Inflammatory macrophage (primary cell): ENCODE data around the gene NECTIN2.
A peak's percentile ranks its signal among the peaks of the same experiment; 100 is the strongest.
"Not testable (repeated sequence)": the region's sequence is repeated elsewhere in the genome, so short reads cannot be mapped to it uniquely, and the experiment has no call there.

Experiments used
- DNase-seq, 2 donors: peaks; one replicate each; pipeline ENCODE4 v3.0.0-alpha.2; 2020 to 2022

NECTIN2 gene

DNA sequence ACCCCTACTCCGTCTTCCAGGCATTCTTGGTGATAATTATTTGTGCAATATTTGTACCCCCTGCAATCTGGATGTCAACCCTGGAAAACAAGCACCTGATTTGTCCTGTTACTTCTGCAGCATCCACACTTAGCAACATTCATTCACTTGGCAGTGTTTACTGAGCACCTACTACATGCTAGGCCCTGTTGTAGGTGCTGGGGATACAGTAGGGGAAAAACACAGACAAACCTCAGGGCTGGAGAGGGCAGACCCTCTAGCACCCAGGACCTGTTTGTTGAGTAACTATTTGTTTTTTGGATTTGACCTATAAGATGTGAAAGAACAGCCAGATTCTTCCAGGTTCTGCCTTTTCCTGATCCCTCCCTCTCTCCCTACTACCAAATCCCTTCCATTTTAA, 9.5 kb downstream of the NECTIN2 start:
- no peak for DNase-seq

DNA sequence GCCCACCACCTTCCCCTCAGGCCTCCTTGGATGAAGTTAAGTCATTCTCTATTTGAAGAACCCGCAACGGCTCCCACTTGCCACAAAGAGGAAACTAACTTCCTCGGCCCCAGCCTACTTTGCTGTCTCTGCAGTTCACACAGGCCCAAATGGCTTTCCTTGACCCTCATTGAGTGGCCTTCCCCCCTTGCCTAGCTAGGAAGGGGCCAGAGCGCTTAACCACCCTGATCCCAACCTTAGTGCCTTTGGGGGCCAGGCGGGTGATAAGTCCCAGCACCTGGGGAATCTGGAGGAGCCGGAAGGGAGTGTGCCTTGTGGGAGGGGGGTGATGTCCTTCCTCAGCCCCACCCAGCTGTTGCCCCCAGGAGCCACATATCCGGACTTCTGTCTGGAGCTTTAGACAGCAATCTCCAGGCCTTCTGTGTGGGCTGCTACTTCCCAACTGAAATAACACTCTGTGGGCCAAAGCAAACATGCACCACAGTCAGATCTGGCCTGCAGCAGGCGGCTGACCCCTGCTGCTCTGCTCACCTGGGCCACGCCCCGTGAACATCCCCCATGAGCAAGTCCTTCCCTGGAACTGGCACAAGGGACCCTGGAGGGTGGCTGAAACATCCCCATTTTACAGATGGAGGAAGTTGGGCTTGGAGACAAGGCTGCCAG, 10.5 kb downstream of the NECTIN2 start:
- peak; percentile 83 to 92 for DNase-seq

DNA sequence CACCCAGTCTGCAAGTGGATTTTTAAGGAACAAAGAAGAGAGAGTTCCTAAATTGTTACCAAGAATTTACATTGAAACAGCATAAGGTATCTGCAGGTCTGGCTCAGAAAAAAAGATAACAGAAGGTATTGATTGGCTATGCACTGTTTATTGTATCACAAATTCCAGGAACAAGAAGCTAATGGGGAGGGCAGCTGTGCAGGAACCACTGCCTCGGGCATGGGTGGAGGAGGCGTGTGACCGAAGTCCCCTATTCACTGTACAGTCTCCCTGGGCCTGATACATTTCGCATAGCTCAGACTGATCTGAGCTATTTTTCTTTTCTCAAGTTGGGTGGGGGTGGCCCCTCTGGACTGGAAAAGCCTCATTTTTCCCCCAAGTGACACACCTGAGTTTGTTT, 11.7 kb downstream of the NECTIN2 start:
- DNase-seq = peak; percentile 3 to 53

DNA sequence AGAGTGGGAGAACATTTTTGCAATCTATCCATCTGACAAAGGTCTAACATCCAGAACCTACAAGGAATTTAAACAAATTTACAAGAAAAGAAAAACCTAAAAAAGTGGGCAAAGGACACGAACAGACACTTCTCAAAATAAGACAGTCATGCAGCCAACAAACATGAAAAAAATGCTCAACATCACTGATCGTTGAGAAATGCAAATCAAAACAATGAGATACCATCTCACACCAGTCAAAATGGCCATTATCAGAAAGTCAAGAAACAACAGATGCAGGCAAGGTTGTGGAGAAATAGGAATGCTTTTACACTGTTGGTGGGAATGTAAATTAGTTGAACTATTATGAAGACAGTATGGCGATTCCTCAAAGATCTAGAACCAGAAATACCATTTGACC, 15.5 kb downstream of the NECTIN2 start:
- DNase-seq = not testable (repeated sequence)

DNA sequence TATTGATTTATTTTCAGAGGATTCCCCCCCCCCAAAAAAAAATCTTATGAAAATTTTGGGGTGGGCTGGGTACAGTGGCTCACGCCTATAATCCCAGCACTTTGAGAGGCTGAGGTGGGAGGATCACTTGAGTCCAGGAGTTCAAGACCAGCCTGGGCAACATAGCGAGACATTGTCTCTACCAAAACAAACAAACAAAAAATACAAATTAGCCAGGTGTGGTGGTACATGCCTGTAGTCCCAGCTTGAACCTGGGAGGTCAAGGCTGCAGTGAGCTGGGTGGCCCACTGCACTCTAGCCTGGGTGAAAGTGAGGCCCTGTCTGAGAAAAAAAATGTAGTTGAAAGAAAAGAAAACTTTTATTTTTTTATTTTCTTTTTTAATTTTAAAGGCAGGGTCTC, 17.9 kb downstream of the NECTIN2 start:
- no peak for DNase-seq

DNA sequence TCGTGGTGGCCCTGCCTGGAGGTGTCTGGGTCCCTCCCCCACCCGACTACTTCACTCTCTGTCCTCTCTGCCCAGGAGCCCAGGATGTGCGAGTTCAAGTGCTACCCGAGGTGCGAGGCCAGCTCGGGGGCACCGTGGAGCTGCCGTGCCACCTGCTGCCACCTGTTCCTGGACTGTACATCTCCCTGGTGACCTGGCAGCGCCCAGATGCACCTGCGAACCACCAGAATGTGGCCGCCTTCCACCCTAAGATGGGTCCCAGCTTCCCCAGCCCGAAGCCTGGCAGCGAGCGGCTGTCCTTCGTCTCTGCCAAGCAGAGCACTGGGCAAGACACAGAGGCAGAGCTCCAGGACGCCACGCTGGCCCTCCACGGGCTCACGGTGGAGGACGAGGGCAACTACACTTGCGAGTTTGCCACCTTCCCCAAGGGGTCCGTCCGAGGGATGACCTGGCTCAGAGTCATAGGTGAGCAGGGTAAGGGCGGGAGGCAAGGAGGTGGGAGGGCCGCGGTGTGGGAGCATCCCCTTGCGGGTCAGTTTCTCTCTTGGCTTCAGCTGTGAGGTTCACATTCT, 19.2 kb downstream of the NECTIN2 start:
- no peak for DNase-seq

DNA sequence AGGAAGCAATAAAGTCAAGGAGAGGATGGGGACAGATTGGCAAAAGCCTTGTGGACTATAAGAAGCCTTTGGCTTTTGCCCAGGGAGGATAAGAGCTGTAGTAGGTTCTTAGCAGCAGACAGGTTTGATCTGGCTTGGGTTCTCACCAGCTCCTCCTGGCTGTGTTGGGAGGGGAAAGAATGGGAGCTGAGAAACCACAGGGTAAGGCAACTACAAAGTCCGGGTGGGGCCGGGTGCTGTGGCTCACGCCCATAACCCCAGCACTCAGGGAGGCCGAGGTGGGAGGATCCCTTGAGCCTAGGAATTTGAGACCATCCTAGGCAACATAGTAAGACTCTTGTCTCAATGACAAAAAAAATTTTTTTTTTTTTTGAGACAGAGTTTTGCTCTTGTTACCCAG, 20.6 kb downstream of the NECTIN2 start:
- DNase-seq = no peak

DNA sequence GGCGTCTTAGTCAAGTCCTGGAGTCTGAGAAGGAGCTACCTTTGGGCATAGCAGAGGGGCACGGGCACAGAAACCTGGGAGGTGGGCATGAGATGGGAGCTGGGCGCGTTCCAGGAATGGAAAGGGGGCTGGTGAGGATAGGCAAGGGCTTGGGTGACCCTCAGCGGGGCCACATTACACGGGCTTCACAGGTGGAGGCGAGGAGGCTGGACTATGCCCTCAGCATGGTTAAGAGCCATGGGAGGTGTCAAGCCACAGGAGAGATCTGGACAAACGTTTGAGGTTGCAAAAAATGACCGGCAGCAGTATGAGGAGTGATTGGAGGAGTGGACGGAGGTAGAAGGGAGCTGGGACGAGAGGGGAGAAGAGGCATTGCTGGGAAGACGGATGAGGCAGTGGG, 21.5 kb downstream of the NECTIN2 start:
- DNase-seq = no peak

DNA sequence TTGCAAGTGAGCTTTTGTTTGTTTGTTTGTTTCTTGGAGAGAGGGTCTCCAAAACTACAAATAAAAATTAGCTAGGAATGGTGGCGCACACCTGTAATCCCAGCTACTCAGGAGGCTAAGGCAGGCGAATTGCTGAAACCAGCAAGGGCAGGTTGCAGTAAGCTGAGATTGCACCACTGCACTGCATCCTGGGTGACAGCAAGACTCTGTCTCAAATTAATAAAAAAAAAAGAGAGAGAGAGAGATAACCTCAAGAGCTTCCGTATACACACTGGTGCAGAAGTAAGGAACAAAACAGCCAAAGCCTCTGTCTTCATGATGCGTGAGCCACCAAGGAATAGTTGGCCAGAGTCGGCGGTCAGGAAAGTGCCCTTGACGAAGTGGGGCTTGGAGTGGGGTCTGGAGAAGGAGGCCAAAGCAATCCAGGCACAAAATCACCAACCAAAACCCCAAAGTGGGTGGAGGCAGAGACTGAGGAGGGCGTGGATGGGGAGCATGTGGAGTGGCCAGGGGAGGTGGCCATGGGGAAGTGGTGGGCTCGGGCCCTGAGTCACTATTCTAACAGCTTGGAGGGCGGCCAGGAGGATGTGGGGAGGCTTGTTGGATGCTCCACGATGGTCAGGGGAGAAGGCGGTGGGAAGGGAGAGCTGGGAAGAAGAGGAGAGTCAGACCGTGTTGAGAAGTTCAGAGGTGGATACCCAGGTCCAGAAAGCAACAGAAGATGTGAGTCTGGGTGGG, 23.8 kb downstream of the NECTIN2 start:
- peak; percentile 77 to 82 for DNase-seq

DNA sequence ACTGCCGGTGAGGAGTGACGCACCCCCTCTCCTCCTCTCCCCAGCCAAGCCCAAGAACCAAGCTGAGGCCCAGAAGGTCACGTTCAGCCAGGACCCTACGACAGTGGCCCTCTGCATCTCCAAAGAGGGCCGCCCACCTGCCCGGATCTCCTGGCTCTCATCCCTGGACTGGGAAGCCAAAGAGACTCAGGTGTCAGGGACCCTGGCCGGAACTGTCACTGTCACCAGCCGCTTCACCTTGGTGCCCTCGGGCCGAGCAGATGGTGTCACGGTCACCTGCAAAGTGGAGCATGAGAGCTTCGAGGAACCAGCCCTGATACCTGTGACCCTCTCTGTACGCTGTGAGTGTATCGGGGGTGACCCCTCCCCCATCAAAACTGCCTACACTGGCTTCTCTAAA, 25.7 kb downstream of the NECTIN2 start:
- DNase-seq = no peak

DNA sequence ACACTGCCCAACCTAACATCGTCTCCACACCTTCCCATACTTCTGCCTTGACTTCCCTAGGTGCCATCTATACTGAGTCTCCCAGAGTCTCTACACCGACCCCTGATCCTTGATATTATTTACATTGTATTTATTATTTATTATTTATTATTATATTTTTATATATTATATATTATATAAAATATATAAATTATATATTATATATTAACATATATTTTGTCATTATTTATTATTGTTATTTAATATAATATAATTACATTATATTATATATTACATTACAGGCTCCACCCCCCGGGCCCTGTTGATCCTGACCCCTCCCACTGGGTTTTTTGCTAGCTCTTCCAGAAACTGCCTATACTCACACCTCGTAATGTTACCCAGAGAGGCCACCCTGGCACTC, 26.6 kb downstream of the NECTIN2 start:
- no peak for DNase-seq

DNA sequence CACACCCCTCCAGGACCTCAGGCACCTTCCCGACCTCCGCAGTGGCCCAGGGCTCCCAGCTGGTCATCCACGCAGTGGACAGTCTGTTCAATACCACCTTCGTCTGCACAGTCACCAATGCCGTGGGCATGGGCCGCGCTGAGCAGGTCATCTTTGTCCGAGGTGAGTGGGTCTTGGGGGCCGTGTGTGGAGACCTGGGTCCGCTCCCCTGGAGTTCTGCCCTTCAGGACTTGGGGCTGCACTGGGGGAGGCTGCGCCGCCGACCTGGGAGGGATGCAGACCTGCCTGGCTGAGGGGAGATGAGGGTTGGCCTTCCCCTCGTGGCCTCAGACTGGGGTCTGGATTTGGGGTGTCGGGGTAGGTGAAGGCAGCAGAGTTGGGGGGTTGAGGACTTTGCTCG, 28.2 kb downstream of the NECTIN2 start:
- no peak for DNase-seq

DNA sequence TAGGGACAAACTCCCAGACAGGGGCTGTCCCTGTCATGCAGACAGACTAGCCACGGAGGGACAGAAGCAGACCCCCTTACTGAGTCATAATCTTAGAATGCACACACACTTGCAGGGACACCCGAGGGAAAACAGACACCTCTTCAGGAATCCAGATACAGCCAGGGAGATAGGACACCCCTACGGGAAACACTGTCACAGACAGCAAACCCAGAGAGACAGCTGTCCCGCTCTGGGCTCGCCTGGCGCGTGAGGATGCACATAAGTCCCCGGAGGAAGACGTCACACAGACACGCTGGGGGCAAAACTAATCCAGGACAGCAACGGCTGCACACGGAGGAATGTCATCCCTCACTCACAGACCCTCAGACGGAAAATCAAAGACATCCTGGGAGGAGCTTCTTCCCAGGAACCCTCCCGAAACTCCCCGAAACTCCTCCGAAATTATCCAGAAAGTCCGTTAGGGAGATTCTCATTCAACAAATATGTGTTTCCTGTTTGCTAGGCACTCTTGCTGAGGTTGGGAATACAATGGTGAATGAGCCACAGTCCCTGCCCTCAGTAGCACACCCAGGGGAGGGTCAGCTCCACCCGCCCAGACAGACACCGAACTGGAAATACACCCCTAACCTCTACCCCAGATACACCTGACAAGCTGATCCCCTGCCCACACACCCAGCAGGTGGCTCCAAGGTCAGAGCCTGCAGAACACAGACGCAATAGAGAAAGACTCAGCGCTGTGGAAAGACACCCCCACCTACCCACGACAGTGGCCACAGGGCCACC, 29.8 kb downstream of the NECTIN2 start:
- no peak for DNase-seq

DNA sequence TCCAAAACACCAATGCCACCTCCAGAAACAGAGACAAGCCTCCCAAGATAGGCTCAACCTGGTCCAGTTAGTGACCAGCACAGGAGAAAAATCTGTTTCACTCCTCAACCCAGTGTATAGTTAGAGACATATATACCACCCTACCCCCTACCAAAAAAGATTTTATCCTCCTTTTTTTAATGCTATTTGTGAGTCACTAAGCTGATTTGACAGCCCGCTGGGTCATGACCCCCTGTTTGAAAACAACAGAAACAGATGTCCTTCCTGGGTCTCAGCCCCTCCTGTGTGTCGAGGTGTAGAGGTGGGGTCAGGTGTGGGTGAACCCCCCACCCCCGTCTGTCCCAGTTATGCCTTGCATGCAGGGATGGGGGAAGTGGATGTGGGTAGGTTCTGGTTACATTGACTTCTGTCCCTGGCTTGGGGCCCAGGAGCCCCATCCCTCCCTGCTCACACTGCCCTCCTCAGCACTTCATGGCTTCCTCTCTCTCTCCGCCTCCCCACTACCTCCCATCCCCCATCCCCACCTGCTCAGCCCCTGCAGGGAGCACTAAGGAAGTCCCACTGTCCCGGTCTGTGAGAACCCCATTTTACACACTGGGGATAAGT, 30.9 kb downstream of the NECTIN2 start:
- no peak for DNase-seq

DNA sequence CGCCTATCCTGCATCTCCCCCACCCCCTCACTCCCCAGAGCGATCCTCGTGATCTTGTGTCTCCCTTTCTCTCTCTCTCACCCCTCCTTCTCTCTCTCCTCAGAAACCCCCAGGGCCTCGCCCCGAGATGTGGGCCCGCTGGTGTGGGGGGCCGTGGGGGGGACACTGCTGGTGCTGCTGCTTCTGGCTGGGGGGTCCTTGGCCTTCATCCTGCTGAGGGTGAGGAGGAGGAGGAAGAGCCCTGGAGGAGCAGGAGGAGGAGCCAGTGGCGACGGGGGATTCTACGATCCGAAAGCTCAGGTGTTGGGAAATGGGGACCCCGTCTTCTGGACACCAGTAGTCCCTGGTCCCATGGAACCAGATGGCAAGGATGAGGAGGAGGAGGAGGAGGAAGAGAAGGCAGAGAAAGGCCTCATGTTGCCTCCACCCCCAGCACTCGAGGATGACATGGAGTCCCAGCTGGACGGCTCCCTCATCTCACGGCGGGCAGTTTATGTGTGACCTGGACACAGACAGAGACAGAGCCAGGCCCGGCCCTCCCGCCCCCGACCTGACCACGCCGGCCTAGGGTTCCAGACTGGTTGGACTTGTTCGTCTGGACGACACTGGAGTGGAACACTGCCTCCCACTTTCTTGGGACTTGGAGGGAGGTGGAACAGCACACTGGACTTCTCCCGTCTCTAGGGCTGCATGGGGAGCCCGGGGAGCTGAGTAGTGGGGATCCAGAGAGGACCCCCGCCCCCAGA, 32.2 kb downstream of the NECTIN2 start:
- no peak for DNase-seq

DNA sequence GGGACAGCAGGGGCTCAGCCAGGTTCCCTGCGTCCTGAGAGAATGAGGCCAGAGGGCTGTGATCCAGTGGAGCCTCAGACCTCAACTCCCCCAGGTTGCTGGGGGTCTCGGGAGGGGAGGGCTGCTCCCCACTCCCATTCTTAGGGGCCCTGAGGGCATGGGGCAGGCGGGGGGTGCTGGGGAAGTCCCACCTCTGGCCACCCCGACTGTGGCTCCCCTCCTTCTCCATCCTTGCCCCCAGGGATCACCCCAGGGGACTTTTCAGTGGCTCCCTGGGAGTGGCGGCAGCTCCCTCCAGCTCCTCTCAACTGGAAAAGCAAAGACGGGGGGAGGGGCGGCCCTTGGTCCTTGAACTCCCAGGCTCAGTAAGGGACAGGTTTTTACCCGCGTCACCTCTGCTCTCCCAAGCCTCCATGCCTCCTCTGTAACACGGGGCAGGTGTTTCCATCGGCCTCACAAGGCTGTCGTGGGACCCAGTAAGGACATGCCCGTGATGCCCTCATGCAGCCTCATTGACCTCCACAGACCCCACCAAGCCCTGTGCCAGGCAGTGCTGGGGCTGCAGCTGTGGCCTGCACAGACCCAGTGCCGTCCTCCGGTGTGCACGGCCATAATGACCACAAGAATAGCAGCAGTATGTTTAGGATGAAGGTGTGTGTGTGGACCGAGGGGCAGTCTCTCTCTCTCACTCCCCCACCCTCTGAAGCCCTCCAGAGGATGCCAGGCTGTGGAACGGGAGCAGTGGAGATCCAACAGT, 33.4 kb downstream of the NECTIN2 start:
- no peak for DNase-seq

DNA sequence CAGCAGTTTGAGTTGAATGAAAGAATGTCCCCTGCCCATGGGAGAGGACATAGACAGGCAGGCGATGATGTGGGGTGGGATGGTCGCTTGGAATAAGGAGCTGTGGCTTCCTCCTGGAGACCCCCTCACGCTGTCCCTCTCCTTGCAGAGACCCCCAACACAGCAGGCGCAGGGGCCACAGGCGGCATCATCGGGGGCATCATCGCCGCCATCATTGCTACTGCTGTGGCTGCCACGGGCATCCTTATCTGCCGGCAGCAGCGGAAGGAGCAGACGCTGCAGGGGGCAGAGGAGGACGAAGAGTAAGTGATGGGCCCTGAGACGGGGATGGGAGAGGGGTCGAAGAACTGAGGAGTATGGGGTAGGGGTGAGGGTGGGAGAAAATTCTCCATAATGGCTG, 36.0 kb downstream of the NECTIN2 start:
- no peak for DNase-seq

DNA sequence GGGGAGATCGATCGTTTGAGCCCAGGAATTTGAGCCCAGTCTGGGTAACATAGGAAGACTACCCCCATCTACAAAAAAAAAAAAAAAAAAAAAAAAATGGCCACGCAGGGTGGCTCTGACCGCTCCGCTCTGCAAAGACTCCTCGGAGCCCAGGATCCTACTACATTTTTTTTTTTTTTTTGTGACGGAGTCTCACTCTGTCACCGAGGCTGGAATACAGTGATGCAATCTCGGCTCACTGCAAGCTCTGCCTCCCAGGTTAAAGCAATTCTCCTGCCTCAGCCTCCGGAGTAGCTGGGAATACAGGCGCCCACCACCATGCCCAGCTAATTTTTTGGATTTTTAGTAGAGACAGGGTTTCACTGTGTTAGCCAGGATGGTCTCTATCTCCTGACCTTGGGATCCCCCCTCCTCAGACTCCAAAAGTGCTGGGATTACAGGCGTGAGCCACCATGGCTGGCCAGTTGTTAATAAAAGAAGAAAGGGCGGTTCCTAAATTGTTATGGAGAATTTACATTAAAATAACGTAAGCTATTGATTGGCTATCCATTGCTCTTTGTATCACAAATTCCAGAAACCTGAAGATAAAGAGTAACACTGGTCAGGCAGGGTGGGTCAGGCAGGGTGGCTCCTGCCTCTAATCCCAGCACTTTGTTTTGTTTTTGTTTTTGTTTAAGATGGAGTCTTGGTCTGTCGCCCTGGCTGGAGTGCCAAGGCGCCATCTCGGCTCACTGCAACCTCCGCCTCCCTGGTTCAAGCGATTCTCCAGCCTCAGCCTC, 36.7 kb downstream of the NECTIN2 start:
- not testable (repeated sequence) for DNase-seq

DNA sequence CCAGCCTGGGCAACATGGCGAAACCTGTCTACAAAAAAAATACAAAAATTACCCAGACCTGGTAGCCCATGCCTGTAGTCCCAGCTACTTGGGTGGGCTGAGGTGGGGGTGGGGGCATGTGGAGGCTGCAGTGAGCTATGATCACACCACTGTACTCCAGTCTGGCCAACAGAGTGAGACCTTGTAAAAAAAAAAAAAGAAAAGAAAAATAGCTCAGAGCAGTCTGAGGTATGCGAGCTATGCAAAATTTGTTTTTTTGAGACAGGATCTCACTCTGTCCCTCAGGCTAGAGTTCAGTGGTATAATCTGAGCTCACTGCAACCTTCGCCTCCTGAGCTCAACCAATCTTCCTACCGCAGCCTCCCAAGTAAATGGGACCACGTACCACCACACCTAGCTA, 37.8 kb downstream of the NECTIN2 start:
- no peak for DNase-seq

DNA sequence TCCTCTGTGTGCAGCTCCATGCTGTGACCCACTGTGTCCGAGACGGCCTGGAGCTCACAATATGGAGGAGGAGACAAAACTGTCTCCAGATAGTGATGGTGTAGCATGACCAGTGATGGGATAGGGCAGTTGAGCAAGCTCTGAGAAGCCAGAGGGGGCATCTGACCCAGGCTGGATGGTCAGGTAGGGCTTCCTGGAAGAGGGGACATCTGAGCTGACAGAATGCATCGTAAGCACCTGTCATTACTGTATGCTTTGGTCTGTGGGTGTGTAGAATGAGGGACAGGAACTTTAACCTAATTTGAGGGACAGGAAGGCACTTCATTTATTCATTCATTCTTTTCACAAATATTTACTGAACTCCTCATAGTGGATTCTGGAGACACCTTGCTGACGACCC, 38.5 kb downstream of the NECTIN2 start:
- DNase-seq = no peak

DNA sequence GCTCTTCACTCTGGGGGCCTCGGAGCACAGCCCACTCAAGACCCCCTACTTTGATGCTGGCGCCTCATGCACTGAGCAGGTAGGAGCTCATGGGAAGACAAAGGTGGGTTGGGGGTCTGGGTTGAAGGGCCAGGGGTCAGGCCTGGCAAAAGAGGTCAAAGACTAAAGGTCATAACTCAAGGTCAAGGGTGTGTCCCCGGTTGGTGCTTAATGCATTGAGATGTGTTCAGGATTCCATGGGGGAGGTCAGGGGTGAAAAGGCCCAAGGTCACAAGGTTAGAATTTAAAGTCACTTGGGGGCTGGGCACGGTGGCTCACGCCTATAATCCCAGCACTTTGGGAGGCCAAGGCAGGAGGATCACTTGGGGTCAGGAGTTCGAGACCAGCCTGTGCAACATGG, 40.0 kb downstream of the NECTIN2 start:
- no peak for DNase-seq
